Stimulated activated CD8-positive, alpha-beta memory T cell treated with anti-CD3 and anti-CD28 coated beads, Interleukin-4, amount 100 ng/mL, for 24 hours (primary cell): ENCODE data around the gene FAM3B.
"Not testable (repeated sequence)": the region's sequence is repeated elsewhere in the genome, so short reads cannot be mapped to it uniquely, and the experiment has no call there.

ENCODE experiments used
- DNase-seq: peaks from one replicate; pipeline ENCODE4 v3.0.0-alpha.2; 2020; ENCODE audit warnings: low read depth

Gene FAM3B, protein sequence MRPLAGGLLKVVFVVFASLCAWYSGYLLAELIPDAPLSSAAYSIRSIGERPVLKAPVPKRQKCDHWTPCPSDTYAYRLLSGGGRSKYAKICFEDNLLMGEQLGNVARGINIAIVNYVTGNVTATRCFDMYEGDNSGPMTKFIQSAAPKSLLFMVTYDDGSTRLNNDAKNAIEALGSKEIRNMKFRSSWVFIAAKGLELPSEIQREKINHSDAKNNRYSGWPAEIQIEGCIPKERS

DNA sequence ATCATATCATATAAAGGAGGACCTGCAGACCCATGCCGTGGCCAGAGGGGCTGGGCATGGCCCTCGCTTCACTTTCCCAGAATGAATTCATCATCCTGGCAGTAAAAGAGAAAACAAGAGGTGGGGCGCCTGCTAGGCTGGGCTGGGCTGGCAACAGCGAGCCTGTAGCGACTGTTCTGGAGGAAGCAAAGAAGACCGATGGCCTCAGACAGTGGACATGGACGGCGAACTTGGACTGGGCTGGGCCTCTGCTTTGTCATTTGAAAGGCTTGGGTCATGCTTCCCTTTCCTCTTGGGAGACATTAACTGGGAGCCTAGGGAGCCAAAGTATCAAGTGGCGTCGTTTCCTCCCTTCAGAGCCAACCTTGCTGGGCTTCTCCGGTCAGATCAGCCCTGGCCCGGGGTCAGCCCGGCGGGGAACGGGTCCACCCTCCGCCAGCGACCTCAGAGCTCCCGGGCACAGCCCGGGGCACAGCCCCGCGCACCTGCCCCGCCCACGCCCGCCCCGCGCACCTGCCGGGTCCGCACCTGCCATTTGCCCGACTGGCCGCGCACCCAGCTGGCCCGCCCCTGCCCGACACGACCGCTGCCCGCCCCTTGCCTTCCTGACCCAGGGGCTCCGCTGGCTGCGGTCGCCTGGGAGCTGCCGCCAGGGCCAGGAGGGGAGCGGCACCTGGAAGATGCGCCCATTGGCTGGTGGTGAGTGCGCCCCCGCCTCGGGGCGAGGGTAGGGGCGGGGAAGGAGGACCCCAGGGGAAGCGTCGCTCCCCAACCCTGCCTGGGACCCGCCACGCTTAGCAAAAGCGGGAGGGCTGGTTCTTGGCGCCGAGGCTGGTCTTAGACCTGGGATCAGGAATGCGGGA lies at the start of gene FAM3B:
Gene FAM3B (plus strand): TSS at position 602 of the 863 bp plus-strand sequence. CDS start 79 bp downstream, at position 681.
- no peak for DNase-seq

DNA sequence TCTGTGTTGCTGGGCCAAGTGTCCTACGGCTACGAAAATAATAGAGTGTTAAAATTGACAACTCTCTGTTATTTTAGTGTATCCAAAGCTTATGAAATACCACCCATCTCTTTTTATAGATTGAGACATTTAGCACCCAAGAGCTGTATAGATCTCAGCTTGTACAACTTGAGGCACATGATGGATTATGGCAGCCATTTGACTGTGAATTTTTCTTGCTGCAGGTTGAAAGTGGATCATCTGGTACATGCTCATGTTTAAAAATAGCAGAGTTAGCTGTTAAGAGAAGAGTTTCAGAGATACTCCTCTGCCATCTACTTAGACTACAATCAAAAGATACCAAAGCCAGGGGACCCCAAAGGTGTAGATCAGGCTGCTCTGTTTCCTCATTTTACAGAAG lies 49.3 kb upstream of the FAM3B start:
- no peak for DNase-seq

DNA sequence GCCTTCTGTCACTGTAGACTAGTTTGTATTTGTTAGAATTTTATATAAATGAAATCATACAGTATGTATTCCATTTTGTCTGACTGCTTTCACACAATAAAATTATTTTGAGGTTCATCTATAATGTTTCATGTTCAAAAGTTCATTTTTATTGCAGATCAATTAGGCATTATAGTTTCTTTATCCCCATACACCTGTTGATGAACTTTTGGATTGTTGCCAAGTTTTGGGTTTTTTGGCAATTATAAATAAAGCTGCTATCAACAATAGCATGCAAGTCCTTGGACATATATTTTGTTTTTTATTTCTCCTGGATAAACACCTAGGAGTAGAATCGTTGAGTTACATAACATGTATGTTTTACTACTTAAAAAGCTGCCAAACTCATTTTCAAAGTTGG lies 47.1 kb upstream of the FAM3B start:
- DNase-seq = no peak

DNA sequence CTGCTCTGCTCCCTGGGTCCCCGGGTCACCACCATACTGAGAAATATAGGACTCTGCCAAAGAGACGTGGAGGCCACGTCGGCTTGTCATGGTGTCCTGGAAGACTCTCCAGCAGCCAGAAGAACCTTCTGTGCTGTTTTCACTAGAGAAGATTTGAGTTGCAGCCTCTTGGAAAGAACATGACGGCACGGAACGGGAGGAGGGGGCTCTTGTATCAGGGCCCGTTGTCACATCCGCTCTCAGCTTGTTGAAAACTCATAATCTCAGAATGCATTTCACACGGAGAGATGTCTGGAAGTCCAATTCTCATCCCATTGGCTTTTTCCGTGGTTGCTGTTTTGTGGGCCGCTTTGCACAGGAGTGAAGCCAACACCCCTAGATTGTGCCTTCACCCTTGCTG lies 39.4 kb upstream of the FAM3B start:
- no peak for DNase-seq

DNA sequence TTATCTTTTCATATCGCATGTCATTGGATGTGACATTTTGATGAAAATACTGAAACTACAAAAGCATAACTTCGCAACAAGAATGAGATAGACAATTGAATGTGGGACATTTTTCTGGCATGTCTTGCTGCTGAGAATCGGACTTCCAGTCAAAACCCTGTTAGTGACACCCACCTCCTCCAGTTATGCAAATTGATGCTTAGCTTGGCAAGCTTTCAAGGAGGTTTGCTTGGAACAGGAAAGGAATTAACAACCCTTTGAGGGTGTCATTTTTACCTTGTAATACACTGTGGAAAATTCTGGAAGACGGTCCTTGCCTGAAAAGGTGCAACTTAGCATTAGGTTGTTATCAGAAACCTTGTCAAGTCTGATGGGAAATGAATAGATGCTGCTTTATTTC lies 38.8 kb upstream of the FAM3B start:
- DNase-seq = no peak

DNA sequence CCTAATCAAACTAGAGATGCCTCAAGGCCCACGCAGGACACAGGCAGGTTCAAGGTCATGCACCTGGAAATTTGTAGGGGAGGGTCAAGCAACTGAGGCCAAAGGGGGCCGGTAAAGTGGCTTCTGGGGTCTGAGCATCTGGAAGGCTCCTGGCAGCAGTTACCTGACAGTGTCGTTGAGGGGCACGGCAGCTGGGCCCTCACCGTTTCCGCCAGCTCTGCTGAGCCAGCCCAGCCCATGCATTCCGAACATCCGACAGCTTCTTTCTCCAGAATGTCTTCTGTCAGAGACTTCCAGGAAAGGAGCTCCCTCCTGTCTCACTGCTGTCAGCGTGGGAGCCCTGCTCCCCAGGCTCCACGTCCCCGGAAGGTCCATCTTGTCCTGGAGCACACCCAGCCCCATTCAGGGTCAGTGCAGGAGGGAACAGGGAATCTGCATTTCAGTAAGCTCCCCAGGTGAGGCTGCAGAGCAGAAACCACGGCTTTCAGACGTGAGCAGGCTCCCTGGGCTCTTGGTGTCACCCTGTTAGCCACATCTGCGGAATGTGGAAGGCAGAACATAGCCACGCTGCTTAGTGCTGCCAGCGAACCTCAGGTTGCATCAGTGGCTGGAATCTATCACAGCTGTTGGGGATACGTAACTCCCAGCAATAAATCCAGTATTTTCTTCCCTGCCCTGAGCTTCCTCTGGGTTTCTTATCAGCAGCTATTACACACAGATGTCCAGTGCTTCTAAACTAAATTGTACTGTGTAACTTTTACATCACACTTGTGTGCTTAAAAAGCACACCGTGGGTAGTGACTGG lies 36.3 kb upstream of the FAM3B start:
- DNase-seq = no peak

DNA sequence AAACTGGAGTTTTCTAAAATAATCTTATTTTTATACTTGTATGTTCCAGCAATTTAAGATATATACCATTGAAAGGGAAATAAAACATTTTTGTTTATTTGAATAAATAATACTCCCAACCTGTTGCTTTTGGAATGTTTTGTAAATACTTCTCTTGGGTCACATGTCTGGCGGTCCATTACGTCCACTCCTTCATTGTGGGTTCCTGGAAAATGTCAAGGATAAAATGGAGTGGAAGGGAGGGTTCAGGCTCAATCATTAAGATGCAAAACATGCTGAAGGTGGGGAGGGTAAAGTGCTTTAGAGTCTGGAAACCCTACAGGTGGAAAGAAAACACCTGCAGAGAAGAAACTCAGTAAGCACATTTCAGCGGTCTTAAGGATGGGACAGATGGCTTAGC lies 34.2 kb upstream of the FAM3B start:
- DNase-seq = no peak

DNA sequence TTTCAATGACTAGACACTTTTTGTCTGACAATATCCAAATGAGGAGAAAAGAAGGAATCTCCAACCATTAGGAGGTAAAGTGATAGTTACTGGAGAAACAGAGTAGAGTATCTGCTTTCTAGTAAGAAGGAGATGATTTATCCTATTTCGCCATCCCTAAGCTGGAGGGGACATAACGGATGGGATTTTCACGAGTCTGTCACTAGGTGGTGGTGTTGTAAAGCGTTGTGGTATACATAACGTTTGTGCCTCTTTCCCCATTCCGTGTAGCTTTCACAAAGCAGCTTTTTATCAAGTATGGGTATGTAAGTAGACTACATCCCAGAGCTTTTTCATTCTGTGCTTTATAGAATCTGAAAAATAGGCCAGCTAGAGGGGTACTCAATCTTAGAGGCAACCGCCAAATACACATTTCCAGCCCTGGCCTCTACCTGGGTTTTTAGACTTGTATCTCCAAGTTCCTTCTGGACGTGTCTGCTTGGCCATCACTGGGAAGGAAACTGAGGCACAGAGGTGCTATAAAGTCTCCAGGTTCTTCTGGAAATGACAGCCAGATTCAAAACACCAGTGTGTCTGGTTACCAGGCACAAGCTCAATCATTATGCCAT lies 33.3 kb upstream of the FAM3B start:
- no peak for DNase-seq

DNA sequence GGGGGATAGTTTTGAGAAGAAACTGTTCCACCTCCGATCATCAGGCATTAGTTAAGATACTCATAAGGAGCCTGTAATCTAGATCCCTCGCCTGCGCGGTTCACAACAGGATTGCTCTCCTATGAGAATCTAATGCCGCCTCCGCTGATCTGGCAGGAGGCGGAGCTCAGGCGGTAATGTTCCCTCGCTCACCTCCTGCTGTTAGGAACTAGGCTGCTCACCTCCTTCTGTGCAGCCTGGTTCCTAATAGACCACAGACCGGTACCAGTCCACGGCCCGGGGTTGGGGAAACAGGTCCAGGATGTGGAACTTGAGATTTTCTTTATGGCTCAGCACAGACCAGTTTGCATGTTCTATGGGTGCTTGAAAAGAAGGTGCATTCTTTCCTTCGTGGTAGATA lies 27.2 kb upstream of the FAM3B start:
- DNase-seq = no peak

DNA sequence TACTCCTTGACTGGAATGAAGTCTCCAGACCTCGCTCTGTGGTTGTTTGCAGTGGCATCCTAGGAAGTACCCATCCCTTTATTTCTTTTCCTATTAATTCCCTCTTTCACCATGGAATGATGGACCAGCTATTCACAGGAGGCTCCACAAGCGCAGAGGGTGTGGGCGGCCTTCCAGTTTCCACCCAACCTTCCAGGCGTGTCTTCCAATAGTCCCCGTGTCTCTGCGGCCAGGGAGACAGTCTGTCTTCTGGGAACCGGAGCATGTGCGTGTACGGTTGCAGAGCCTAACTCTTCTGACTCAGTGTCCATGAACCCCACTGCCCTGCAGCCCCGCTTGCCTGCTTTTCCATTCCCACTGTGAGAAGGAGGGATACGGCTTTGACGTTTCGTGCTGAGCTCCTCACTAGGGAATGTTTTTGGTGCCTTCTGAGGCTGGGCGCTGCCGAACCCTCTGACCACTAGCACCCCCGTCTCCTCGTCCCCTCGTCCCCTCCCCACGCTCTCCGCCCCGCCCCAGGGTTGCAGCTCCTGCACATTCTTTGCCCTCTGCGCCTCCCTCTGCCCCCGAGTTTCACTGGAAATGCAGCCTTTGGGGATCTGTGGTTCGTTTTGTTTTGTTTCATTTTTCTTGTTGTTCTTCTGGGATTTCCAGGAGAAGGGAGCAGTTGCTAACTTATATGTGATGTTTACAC lies 26.3 kb upstream of the FAM3B start:
- no peak for DNase-seq

DNA sequence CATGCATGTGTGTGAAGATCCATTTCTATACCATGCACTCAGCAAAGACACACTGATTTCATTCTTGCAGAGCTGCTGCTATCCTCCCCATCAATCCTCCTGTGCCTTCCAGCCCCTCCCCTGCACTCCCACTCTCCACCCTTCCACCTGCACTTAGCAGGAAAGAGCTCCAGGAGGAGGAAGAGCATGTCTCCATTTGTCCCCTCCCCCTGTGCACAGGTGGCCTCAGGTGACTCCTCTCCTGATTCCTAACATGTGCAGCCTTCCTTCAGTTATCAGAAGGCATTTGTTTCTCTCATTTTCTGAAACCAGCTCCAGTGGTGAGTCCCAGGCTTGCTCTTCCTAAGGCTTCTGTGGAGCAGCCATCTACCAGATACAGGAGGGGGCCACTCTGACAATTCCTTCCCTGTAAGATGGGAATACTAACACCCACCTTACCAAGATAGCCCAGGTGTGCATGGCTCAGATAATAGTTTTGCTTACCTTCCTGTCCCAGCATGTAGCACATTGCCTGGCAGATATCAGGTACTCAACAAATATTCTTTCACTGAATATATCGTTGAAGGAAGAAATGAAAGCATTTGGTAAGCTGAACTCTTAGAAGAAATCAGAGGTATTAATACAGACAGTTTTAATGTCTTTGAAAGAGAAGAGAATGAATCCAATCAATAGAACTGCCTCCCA lies 21.9 kb upstream of the FAM3B start:
- no peak for DNase-seq

DNA sequence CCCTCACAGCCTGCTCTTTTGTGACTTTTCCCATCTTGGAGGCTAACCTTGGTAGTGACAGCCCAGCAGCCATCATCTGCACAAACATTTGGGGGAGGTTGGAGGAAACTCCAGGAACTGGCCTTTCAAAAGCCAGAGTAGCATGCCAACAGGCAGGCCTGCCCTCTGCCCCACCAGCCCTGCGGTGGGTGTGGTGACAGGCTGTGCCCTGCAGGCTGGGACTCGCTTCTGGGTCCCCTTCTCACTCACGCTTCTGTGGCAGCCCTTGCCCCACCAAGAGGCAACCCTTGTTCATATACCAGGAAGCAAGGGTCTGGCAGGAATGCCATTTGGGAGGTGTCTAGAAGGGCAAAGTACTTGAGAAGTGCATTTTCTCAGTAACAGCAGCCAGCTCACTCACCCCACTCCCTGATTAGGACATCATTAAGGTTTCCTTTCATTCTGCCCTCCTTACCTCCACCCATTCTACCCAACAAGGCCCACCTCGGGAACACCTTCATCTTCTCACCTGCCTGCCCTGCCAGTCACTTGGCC lies 20.8 kb upstream of the FAM3B start:
- no peak for DNase-seq

DNA sequence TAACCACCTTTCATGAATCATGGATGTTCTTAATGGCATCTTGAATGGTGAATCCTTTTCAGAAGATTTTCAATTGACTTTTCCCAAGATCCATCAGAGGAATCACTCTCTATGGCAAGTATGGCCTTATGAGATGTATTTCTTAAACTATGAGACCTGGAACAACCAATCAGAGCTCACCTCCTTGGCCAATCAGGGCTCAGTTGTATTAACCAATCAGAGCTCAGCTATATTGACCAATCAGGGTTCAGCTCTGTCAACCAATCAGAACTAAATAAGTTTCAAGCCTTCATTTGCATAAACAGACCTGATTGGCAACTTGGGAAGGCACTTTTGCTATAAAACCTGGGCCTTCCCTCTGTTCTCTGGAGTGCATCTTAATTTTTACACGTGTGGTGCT lies 13.6 kb upstream of the FAM3B start:
- DNase-seq = no peak

DNA sequence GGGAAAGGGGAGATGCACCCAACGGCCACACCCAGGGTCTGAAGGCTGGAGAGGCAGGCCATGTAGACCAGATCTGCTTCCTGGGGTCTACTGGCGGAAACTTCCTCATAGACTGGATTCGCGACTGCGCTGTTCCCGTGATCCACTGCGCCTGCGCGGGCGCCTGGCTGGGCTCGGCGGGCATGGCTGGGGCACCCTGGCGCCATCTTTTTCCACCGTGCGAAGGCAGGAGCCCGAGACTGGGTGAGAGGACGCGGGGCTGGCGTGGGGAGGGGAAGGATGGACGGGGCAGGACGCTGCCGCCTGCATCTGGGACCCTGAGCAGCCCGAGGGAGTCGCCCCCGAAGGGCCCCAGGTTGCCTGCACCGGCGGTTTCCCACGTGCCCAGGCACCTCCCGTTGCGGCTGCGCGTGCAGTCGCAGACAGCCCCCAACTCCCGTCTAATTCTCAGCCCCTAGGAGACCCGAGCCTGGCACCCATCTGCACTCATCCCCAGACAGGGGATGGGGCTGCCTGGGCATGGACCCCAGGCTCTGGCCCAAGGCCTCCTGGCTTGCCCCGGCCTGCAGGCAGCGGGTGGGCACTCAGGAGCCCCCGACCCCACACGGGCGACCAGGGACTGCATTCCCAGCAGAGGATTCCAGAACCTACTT lies 12.4 kb upstream of the FAM3B start:
- no peak for DNase-seq

DNA sequence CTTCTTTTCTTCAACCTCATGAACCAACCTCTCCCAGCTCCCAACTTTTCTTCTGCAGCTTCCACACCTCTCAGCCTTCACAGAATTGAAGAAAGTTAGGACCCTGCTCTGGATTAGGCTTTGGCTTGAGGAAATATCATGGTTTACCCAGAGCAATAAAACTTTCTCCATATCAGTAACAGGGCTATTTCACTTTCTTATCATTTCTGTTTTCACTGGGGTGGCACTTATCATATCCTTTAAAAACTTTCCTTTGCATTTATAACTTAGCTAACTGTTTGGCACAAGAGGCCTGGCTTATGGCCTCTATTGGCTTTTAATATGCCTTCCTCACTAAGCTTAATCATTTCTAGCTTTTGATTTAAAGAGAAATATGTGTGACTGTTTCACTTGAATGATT lies 9.4 kb upstream of the FAM3B start:
- no peak for DNase-seq

DNA sequence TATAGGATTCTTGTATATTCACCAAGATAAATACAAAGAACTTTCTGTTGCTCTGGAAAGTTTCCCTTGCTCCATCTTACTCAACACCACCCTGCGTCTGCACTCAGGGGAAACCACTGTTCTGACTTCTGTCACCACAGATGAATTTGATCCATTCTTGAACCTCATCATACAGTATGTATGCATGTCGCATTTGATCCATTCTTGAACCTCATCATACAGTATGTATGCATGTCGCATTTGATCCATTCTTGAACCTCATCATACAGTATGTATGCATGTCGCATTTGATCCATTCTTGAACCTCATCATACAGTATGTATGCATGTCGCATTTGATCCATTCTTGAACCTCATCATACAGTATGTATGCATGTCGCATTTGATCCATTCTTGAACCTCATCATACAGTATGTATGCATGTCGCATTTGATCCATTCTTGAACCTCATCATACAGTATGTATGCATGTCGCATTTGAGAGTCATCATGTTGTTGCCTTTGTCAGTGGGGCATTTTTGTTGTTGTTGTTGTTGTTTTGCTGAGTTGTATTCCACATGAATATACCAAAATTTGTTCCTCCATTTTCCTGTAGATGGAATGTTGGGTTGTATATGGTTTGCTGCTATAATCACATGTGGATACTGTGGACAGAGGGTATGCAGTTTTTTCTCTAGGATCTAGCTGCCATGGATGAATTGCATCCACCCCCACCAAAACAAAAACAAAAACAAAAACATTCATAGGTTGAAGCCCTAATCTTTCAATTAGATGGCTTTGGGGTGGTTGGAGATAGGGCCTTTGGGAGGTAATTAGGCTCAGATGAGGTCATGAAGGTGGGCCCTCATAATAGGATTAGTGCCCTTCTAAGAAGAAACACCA lies 3.1 kb upstream of the FAM3B start:
- DNase-seq = not testable (repeated sequence)

DNA sequence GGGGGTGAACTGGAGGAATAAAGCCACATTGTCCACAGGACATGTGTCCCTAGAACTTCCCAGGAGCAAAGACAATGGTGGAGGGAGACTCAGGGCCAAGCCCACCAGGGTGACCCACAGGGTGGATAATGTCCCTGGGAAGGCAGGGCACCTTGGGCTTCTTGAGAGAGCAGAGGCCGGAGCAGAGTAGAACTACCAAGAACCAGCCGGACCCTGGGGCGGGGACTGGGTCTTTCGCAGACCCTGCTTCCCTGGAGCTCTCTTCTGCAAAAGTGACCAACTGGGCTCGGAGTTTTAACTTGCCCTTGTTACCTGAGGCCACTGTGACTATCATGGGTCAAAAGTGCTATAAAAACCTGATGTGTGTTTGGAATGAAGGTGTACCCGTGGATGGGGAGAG lies 875 bp upstream of the FAM3B start:
- no peak for DNase-seq

DNA sequence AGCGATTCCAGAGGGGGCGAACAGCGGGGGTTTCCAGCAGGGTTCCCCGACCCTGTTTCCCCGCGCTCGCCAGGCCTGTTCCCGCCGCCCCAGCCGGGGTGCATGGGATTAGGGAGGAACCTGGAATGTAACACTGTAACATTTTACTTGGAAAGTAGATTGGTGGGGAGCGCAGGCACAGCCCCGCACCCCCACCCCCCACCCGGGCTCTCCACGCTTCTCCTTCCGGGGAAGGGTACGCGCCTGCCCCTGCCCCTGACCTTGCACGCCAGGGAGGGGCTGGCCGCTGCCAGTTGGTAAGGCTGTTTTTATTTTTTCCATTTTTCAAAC lies 427 bp downstream of the FAM3B start:
- DNase-seq = no peak

DNA sequence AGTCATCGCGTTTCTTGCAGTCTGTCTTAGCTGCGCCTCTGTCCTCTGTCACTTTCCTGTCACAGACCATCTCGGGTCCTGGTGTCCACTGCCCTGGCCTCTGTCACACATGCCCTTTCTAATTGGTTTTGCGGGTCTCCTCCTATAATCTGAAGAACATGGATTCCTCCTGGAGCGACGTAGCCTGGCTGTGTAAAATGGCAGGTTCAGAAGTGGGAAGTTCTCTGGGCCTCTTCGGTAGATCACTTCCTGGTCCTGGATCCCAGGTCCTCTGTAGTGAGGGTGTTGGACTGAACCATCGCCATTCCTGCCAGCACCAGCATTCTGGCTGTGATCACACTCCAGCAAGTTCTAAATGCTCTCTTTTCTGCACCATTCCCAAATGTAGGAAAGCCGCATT lies 857 bp downstream of the FAM3B start:
- no peak for DNase-seq

DNA sequence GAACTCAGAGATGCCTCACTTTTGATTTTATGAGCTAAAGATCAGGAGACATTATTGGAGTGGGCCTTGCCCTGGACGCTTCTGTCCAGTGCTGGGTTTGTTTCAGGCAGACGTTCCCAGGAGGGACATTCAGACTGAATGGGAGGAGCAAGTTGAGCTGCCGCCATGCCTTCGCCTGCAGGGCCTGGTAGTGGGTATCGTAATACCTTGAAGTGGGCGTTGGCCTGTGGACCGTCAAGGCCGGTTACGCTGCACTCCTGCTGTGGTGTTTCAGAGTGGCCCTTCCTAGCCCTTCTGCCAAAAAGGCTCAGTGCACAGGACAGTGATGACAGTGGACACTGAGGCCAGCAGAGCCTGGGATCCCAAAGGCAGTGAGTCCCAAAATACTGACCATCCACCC lies 1.6 kb downstream of the FAM3B start:
- no peak for DNase-seq
